Stimulated activated CD4-positive, alpha-beta T cell treated with anti-CD3 and anti-CD28 coated beads, Interleukin-15, amount 100 ng/mL, for 48 hours (primary cell): ENCODE measurements around the gene NLGN1.
"Not testable (repeated sequence)": the region's sequence is repeated elsewhere in the genome, so short reads cannot be mapped to it uniquely, and the experiment has no call there.

Experiments used
- DNase-seq, 2 donors: peaks; one replicate each; pipeline ENCODE4 v3.0.0-alpha.2; 2020; ENCODE audit warnings: low read depth in 2 of 2

Gene NLGN1

DNA sequence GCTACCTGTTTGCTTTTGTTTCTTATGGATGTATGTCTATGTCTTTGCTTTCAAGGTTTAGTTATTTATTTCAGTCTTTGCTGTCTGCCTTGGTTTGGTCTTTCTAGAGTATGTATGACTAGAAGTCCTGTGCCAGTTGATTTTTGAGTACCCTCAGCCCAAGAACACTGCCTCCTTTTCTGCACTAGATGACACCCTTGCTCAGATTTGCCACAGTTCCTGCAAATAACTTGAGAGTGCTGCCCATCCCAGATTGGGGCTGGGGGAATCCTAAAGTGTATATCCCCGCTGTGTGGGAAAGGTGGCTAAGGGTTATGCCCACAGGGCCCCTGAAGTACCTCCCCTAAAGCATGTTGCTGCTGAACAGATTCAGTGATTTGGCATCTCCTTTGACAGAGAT is 32.0 kb downstream of the NLGN1 start:
- no peak for DNase-seq

GRCh38 chr3:173430576-173430975 is 33.0 kb downstream of the NLGN1 start:
- DNase-seq: no peak

DNA sequence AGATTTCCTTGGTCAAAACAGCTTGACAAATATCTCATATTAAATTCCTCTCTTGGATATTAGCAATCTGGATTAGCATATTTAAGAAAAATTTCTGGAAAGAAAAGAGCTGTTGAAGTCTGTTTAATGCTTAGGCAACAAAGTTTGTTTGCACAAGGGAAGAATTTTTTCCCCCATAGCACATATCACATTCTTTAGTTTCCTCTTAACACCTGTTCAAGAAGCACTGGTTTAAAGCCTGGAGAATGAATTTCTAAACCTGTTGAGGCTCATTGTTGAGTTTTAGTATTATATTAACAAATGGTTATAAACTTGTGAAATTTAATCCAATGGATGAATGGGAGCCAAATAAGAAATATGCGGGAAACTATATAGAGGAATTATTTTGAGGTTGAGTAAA is 41.5 kb downstream of the NLGN1 start:
- no peak for DNase-seq

- no peak for DNase-seq
Measured at GRCh38 chr3:173440514-173440913, 43.0 kb downstream of the NLGN1 start.

DNA sequence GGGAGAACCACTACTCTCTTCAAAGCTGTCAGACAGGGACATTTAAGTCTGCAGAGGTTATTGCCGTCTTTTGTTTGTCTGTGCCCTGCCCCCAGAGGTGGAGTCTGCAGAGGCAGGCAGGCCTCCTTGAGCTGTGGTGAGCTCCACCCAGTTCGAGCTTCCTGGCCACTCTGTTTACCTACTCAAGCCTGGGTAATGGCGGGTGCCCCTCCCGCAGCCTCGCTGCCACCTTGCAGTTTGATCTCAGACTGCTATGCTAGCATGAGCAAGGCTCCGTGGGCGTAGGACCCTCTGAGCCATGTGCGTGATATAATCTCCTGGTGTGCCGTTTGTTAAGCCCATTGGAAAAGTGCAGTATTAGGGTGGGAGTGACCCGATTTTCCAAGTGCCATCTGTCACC is 54.0 kb downstream of the NLGN1 start:
- not testable (repeated sequence) for DNase-seq

- DNase-seq: no peak
Measured at GRCh38 chr3:173463250-173463649, 65.7 kb downstream of the NLGN1 start.

GRCh38 chr3:173465112-173465511 is 67.6 kb downstream of the NLGN1 start:
- DNase-seq: no peak

DNA sequence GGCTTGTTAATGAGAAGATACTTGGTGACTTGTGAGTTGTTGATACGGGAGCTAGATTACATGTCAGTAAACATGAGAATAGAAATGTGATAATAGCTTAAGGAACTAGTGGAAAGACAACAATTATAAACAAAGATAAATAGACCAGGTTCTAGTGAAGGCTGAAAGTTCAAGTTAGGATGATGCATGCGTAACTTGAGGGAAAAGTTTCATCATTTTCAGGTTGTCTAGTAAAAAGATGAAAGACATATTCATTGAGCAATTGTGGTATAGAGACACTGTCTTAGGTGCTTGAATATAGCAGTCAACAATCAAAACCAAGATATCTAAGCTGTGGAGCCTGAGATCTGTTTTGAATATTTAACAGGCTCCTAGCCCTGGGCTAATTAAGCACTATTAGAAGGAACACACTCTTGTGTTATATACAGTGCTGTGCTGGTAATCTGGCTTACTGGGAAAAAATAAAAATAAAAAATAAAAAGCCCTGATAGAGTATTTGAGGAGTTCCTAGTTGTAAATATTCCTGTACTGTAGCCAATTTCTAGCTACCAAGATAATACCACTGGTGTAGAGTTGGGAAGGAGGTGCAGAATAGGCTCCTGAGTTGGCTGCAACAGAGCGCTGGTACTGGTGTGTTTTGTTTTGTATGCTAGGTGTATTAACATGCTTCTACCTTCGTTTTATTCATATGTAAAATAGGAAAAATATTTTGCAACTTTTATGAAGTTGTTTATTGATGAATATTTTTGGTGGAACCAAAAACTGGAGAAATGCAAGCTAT is 68.5 kb downstream of the NLGN1 start:
- DNase-seq: no peak

DNA sequence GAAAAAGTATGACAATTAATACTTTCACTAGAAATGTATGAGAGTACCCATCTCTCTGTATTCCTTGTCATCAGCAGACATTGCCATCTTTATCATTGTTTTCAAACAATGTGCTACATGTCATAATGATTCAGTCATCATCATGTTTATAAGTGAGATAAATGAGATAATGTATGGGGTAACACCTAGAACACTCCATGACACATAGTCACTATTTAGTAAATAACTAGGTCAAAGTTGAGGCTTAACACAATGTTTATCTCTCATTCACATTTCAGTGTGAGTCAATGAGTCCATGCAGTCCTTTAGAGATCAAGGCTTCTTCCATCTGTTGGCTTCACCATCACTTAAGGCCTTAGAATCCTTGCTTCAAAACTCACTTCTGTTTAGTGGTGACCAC is 70.0 kb downstream of the NLGN1 start:
- no peak for DNase-seq

GRCh38 chr3:173473237-173473636 is 75.7 kb downstream of the NLGN1 start:
- DNase-seq: no peak

DNA sequence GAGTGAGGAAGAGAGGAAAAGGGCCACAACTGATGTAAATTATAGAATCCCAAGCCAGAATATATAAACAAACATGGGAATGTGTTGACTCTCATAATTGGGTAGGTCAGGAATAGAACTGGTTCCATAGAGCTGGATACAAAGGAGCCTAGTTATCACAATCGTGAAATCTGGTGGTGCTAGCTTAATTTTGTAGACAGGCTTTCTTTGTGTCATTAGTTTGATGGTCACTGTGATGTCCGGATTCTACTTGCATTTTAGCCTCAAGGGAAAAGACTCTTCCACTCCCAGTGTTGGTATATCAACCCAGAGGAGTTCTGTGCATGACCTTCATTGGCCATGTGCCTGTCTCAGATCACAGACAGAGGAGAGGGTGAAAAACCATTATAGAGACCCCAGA is 81.8 kb downstream of the NLGN1 start:
- no peak for DNase-seq

DNA sequence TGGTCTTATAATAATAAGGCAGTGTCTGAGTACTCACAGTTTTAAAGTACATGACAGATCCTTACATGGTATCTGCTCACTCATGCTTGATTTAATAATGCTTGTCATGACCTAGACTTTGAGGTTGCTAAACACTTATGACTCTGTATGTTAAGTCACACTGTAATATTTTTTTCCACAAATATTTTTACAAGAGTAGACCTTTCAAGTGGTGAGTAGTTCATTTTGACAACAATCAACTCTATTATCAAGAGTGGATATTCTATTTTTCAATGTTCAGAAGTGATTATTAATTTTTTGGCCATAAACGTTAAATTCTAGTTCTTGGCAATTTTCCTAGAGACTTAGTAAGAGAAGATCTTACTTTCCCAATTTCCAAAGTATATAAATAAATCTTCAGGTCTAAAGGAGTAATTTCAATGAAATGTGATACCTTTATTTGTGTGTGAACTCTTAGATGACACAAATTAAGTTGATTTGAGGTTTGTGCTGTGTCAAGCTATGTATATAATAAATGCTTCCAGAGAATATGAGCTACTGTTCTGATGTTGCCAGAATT is 104.5 kb downstream of the NLGN1 start:
- no peak for DNase-seq

DNA sequence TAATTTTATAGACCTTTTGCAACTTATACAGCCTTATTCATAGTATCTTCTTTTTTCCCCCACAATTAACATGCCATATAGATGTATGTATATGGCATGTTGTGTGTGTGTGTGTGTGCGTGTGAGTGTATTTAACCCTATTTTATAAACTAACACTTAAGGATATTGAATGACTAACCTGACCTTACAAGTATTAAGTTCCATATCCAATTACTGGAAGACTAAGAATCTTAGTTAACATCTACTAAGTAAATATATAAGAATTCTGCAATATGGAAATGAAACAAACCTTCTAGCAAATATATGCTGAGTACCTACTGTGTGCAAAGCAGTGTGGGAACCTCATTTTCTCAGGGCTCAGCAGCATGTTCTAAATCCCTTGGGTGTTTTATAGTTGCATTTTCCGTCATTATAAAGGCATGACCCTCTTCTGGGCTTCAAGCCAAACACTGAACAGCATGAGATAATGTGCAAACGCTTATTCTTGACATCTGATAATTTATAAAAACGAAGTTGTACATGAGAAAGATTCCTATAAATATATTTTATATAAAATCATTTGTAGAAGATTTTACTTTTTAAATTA is 105.5 kb downstream of the NLGN1 start:
- DNase-seq: no peak

DNA sequence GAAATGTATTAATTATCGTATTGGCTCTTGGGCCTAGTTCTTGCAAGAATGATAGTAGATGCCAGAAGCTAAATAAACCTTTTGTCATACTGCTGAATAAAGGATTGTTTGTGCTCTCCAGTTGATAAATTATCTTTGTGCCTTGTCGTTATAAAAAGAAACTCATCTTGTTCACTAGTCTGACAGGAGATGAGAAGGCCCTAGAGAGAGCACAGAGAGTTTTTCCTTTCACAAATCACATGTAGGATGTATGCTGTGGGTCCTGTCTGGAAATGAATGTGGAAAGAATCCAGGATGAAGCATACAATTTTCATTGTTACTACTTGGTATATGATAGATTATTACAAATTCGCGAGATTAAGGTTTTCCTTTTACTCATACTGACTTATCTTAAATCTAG is 113.0 kb downstream of the NLGN1 start:
- no peak for DNase-seq

DNA sequence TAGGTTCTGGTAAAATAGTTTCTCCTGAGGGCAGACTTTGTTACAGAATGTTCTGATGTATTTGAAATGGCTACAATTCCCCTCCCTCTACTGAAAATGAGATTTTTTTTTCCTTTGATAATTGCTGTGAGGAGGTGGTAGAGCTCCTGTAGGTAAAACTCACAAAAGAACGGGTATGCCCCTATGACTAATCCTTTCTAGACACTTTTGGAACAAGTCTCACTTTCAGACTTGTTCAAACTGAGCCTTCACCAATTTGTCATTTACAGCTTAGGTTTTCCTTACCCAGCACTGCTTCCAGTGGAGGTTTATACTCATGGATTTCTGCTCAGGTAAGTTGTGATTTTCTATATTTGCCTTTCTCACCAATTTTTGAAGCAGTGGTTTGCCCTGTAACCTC is 115.6 kb downstream of the NLGN1 start:
- no peak for DNase-seq

DNA sequence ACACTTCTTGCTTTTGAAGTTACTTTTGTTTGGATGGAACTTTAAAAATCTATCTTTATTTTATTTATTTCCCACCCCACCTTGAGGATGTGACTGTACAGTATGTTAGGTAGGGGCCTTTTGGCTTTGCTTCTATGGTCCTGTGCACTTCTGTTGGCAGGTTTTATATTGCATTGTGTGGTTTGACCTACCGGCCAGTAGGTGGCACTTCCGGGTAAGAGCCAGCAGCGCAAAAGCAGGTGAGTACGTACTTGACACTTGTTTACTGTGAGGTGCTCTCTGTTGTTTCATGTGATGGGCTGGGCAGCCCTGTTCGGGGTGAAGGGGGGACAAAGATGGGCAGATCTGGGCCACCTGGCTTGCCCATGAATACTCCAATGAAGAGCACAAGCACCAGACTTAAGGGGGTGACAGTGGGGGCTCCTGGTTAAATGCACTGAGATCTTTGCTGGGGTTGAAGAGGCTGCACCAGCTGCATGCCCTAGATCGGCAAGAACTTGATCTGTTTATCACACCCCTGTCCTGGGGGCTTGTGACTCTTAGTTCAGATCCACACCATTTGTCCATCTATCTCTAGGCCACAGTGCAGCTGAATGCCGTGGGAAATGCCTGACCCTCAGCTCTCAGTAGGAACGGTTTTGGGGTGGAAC is 131.6 kb downstream of the NLGN1 start:
- no peak for DNase-seq

DNA sequence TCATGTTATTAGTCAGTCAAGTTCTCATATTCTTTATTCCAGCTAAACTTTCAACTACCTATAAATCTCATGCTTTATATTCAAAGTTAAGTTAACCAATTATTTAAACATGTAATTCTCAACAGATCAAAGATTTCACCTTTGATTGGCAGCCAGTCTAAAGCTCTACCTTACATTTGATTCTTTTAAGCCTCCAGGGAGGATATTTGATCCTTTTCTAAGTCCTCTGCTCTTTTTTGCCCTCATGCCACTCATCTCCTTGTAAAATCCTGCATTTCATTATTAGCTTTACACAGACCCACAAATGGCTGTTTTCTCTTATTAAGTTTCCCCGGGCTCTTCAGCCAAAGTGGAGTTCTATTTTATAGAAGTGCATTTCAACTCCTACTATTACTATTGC is 134.1 kb downstream of the NLGN1 start:
- DNase-seq: no peak

- DNase-seq: no peak
Measured at GRCh38 chr3:173538410-173538809, 140.9 kb downstream of the NLGN1 start.

- not testable (repeated sequence) for DNase-seq
Measured at GRCh38 chr3:173545590-173545989, 148.0 kb downstream of the NLGN1 start.

GRCh38 chr3:173547070-173547469 is 149.5 kb downstream of the NLGN1 start:
- DNase-seq: no peak

DNA sequence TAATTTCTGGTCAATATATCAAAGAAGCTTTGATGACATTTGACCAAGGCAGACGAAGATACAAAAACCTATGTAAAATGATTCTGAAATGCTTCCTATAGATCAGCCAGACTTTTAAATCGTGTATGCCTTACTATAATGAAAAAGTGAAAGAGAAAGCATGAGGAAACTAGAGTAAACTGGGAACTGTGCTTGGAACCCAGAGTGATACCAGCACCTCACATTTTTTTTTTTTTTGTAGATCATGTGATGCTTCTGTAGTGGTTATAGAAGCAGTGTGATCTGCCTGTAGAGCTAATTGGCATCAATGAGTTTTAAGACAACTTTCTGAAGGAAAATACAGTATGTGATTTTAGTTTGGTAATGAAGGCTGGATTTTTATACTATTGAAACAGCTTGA is 150.7 kb downstream of the NLGN1 start:
- DNase-seq: no peak

DNA sequence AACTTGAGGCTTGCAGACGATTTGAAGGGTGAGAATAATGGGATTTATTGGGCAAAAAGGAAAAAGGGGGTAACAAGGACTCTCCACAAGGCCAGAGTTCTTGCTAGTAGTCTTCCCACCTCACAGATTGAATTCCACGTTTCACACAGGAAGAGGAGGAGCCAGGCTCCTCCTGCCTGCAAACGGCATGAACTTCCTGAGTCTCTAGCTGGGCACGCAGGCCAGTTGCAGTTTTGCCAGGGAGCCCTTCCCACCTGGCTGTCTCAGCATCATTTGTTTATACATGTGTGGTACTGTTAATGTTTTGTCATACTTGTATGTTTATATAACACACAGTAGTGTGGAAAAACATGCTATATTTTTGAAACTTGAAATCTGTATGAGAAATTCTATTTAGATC is 155.0 kb downstream of the NLGN1 start:
- no peak for DNase-seq
